Ovary (tissue), 3 donors: ENCODE results near the gene DOK6.

Experiments used
- CTCF ChIP-seq, 3 donors: fragments of 450-650 bp in 2 of 3; fragments of 200-600 bp in 1 of 3; IDR thresholded peaks; one replicate each; pipeline versions ENCODE4 v1.5.1 to v1.8.0; 2016 to 2022; ENCODE audit warnings: antibody characterized with exemption in 3 of 3, mild to moderate bottlenecking in 1 of 3
- EP300 ChIP-seq: sonication (generic); formaldehyde crosslinking; IDR thresholded peaks from one replicate; pipeline ENCODE4 v1.6.1; 2017; ENCODE audit warnings: antibody characterized with exemption
- POLR2A ChIP-seq: fragments of 450-650 bp; IDR thresholded peaks from one replicate; pipeline ENCODE4 v1.6.1; 2017; ENCODE audit warnings: antibody characterized with exemption, mild to moderate bottlenecking, moderate library complexity
- donor health status: DM: no; HTN: no; CAD: no.

- TF ChIP-seq POLR2A (no peak), EP300 (no peak), CTCF (IDR thresholded peaks at IDR 0.05) (no peak)
These were observed 1.4 kb downstream of the DOK6 start for GRCh38 chr18:69401972-69402532.
